Loucy (cell line): ENCODE measurements around the gene ANKRD33.

ENCODE experiments used
- EZH2phosphoT487 ChIP-seq: fragments of 200-600 bp; IDR thresholded peaks from 2 replicates; pipeline ENCODE4 v1.6.1; 2018; ENCODE audit warnings: antibody characterized with exemption, mild to moderate bottlenecking, moderate library complexity, borderline replicate concordance
- TF ChIP-seq, protein P1 (sequence below): fragments of 200-600 bp; sonication (generic); conservative IDR thresholded peaks from 2 replicates; pipeline ENCODE4 v1.5.1; 2014; ENCODE audit warnings: mild to moderate bottlenecking, antibody characterized with exemption, low read length

GRCh38 chr12:51844854-51845253, 43.0 kb upstream of the ANKRD33 start:
- TF ChIP-seq, protein P1, sequence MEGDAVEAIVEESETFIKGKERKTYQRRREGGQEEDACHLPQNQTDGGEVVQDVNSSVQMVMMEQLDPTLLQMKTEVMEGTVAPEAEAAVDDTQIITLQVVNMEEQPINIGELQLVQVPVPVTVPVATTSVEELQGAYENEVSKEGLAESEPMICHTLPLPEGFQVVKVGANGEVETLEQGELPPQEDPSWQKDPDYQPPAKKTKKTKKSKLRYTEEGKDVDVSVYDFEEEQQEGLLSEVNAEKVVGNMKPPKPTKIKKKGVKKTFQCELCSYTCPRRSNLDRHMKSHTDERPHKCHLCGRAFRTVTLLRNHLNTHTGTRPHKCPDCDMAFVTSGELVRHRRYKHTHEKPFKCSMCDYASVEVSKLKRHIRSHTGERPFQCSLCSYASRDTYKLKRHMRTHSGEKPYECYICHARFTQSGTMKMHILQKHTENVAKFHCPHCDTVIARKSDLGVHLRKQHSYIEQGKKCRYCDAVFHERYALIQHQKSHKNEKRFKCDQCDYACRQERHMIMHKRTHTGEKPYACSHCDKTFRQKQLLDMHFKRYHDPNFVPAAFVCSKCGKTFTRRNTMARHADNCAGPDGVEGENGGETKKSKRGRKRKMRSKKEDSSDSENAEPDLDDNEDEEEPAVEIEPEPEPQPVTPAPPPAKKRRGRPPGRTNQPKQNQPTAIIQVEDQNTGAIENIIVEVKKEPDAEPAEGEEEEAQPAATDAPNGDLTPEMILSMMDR = no peak
- no peak for TF ChIP-seq EZH2phosphoT487
